ENCODE results near the gene PSD.
A peak's percentile ranks its signal among the peaks of the same experiment; 100 is the strongest.

PSD gene

GRCh38 chr10:102452672-102453340 lies 34.2 kb upstream of the PSD start:
- no peak for TF ChIP-seq CTCF (IDR thresholded peaks at IDR 0.05; ENCODE audit: insufficient read depth, low read depth, low read length, missing control alignments)
- no peak overlapping the region for H3K4me3 ChIP-seq (ENCODE audit: low read length)
- peak; percentile 68 for DNase-seq (ENCODE audit: low read depth)

DNA sequence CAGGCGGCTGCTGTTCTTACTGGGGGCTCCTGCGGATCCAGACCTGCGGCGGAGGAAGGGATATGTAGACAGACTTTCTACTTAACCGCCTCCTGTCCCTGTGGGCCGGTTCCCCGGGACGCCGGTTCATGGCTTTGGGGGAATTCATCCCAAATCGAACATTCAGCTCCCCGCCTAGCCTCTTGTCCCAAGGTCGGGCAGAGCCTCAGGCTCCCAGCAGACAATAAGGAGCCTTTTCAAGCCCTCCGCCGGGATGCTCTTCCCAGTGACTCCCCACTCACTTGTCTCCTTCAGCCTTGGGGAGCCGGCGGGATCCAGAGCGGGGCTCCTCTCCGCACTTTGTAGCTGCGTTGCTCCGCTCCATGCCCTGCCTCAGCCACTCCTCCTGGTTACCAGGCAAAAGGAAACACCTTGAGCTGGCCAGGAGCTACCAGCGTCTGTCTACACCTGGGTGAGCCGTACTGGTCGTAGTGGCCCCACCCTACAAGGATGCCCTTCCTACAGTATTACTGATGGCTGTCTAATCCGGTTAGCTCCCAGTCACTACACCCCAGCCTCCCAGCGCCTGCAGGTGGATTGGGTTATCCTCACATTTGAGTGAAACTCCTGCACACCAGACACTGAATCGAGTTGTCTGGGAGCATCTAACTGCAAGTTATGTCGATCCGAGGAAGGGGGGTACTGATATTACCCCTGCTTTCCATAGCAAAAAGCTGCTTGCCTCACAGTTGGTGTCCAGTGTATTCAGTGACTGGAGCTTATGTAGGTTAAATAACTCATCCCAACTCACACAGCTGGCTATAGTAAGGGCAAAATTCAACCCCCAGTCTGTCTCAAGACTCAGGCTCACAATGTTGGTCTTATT lies 32.8 kb upstream of the PSD start, which contains the start of gene C10orf95:
C10orf95 (minus strand) TSS at position 439 of the 865 bp plus-strand sequence. CDS start 450 bp downstream, outside the sequence.
- DNase-seq (ENCODE audit: low read depth) = peak; percentile 73
- peak within 1 kb of the TSS; percentile 99 for H3K4me3 ChIP-seq (ENCODE audit: low read length)
- TF ChIP-seq CTCF (IDR thresholded peaks at IDR 0.05; ENCODE audit: insufficient read depth, low read depth, low read length, missing control alignments) = no peak

DNA sequence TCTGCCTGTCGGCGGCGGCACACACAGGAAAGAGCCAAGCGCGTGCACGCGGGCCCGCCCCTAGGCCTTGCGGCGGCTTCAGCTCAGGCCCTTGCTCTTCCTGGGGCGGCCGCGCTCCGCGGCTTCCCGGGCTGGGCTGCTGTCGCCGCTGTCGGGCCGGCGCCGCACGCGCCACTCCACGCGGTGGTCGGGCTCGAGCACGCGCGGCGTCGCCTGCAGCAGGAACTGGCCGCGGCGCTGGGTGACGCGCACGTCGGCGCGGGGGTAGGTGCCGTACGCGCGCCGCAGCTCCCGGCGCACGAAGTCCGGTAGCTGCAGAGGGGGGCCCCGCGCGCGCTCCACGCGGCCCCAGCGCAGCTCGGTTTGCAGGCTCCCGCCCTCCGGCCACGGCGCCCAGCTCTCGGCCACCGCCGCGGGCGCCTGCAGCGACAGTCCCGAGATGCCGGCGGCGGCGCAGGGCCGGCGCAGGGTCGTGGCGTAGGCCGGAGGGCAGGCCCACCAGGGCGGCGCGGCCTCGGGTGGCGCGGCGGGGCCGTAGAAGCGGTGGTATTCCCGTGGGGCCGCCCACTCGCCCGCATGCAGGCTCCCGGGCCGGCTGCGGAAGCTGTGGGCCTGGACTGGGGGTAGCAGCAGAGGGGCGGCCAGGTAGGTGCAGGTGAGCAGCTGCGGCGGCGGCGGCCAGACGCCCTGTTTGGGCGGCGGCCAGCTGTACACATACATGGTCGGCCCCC lies 32.0 kb upstream of the PSD start:
- H3K4me3 ChIP-seq (ENCODE audit: low read length) = peak overlapping the region; percentile 99
- DNase-seq (ENCODE audit: low read depth) = peak; percentile 89
- no peak for TF ChIP-seq CTCF (IDR thresholded peaks at IDR 0.05; ENCODE audit: insufficient read depth, low read depth, low read length, missing control alignments)

DNA sequence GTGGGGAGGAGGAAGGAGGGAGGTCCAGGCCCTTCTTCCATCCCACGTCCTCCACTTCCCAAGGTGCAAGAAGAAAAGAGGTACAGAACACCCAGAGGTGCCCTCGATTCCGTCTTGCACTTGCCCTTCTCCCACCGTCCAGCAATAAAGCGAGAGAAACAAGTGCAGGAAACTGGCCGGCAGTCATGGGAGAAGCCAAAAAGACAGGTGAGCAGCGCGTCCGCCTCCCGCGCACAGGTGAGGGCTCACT lies 31.5 kb upstream of the PSD start:
- peak overlapping the region; percentile 99 for H3K4me3 ChIP-seq (ENCODE audit: low read length)
- no peak for DNase-seq (ENCODE audit: low read depth)
- no peak for TF ChIP-seq CTCF (IDR thresholded peaks at IDR 0.05; ENCODE audit: insufficient read depth, low read depth, low read length, missing control alignments)

DNA sequence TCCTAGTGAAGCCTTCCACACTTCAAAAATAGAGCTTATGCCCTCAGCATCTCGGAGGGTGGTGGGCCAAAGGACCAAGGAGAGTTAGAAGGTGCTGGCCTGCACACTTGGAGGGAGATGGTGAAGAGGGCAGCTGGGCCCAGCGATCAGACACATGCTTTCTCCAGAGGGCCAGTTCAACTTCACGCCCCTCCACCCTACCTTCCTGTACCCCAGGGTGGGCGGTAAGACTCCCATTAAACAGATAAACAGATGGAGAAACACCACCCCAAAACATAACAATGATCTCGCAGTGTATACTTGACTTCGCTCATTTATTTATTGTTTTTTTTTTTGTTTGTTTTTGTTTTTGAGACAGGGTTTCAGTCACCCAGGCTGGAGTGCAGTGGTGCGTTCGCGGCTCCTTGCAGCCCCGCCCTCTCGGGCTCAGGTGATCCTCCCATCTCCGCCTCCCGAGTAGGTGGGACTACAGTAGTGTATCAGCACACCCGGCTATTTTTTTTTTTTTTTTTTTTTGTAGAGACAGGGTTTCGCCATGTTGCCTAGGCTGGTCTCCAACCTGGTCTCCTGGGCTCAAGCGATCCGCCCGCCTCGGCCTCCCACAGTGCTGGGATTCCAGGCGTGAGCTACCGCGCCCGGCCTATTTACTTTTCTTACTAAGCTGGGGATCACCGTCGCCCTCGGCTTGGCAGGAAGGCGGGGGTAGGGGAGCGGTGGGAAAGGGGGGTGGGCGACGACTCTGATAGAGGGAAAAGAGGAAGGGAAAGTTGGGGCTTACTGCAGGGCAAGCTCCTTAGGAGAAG lies 30.9 kb upstream of the PSD start:
- TF ChIP-seq CTCF (IDR thresholded peaks at IDR 0.05; ENCODE audit: insufficient read depth, low read depth, low read length, missing control alignments) = no peak
- peak; percentile 92 for DNase-seq (ENCODE audit: low read depth)
- peak overlapping the region; percentile 99 for H3K4me3 ChIP-seq (ENCODE audit: low read length)

GRCh38 chr10:102444851-102445250 lies 26.3 kb upstream of the PSD start:
- no peak overlapping the region for H3K4me3 ChIP-seq (ENCODE audit: low read length)
- no peak for DNase-seq (ENCODE audit: low read depth)
- TF ChIP-seq CTCF (IDR thresholded peaks at IDR 0.05; ENCODE audit: insufficient read depth, low read depth, low read length, missing control alignments) = no peak

Measured in epithelial cell of esophagus (primary cell).